Body of pancreas (tissue), 4 donors: ENCODE data around the gene DRC7. TPM values are rescaled to one million over a fixed set of nuclear protein-coding genes. Genes with fewer than 3 reads are reported as not detected.

Experiments used
- ATAC-seq: fragments of 150-250 bp; one replicate; pipeline ENCODE4 v1.9.1; 2016
- DNase-seq, 4 donors: peaks; one replicate each; pipeline ENCODE4 v3.0.0-alpha.2; 2019
- H3K27ac ChIP-seq, 4 donors: fragments of 200-600 bp; sonication (generic); 1 replicate in 3 of 4; 2 replicates in 1 of 4; pipeline versions ENCODE4 v1.5.1 to v1.6.1; 2016 to 2019; ENCODE audit warnings: mild to moderate bottlenecking in 1 of 4, mixed read lengths in 1 of 4, moderate library complexity in 1 of 4
- H3K27me3 ChIP-seq, 2 donors: fragments of 200-600 bp; sonication (generic); one replicate each; pipeline ENCODE4 v1.6.0; 2016; ENCODE audit warnings: mild to moderate bottlenecking in 1 of 2
- H3K36me3 ChIP-seq, 2 donors: fragments of 200-600 bp; sonication (generic); replicated peaks in 1 of 2; 2 replicates each; pipeline ENCODE4 v1.5.1; 2016; ENCODE audit warnings: low read depth in 2 of 2; ENCODE audit not compliant: insufficient read depth in 1 of 2
- H3K4me1 ChIP-seq: fragments of 200-600 bp; sonication (generic); one replicate; pipeline ENCODE4 v1.6.0; 2016
- H3K4me3 ChIP-seq, 2 donors: fragments of 200-600 bp; sonication (generic); 1 replicate in 1 of 2; 2 replicates in 1 of 2; pipeline ENCODE4 v1.5.1; 2016 to 2019
- H3K9me3 ChIP-seq, 3 donors: fragments of 200-600 bp; sonication (generic); 1 replicate in 2 of 3; 2 replicates in 1 of 3; pipeline ENCODE4 v1.5.1; 2016
- CTCF ChIP-seq, 7 experiments: fragments of 450-650 bp in 4 of 7; fragments of 200-600 bp in 3 of 7; sonication (generic) in 3 of 7; IDR thresholded peaks; one replicate each; pipeline ENCODE4 v1.5.1; 2016 to 2019; ENCODE audit warnings: antibody characterized with exemption in 7 of 7
- POLR2A ChIP-seq, 3 donors: fragments of 450-650 bp; IDR thresholded peaks; one replicate each; pipeline ENCODE4 v1.6.1; 2016; ENCODE audit warnings: antibody characterized with exemption in 3 of 3, mild to moderate bottlenecking in 2 of 3
- WGBS, 2 donors: methylation state at CpG; one replicate each; pipeline ENCODE4 v1.1.5; 2017; 5-methylcytosine and 5-hydroxymethylcytosine counted together
- intact Hi-C: fragments of 100-400 bp; cut with DNase I; formaldehyde crosslinking; loops from one replicate; pipeline ENCODE4 v1.15.1; 2023
- total RNA-seq, 2 donors: library from RNA; depleted of rRNA; stranded (reverse); fragments of >200 nt; gene quantifications; one replicate each; pipeline ENCODE4 v1.1.0, GENCODE V29; 2016

The DRC7 gene
- total RNA-seq, 2 donors from 2014 or later: 1.3 TPM; not detected in 1

- intact Hi-C loops: loop anchor here (10.0 kb wide), 1 partner anchor 237 kb away; no protein-coding TSS in a partner anchor
- Histone ChIP-seq H3K4me3 (no peak overlapping the region), H3K27ac (peak overlapping the region in 3 of 4 donors; percentile 44 to 55 (median 48)), H3K36me3 (peaks cover 0 to 8% of the 10 kb centered on the region in 2 donors), H3K27me3 (no peaks in the 10 kb centered on the region), H3K4me1 (peaks cover 8% of the 10 kb centered on the region), H3K9me3 (no peaks in the 10 kb centered on the region)
- no peak for TF ChIP-seq POLR2A (IDR thresholded peaks at IDR 0.05)
- TF ChIP-seq CTCF (IDR thresholded peaks at IDR 0.05): peak; percentile 93 to 99 (median 95)
- ATAC-seq (peak; percentile 91), DNase-seq (peak; percentile 85 to 91 (median 88))
- 0 to 61% methylated on average over 1 to 9 of the region's 11 CpGs for WGBS, 2 donors
Observed at GRCh38 chr16:57757326-57757786, 62.8 kb downstream of the DRC7 start.

DNA sequence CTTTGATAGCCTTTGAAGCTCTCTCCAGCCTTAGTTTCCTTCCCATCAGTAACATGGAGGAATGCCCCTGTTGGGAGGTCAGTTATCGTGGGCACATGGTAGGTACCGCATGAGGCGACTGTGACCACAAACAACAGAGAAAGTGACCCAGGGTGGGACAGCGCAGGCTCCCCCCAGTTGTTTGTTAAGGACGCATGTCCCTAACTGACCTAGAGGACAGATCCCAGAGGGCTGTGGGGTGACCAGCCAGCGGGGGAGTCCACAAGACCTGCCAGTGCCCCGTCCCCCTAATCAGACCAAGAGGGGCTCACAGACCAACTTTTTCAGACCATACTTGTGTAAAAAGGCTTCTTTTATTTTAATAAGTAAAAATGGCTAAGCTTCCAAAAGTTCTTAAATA is 63.3 kb downstream of the DRC7 start:
- peaks cover 0 to 8% of the 10 kb centered on the region in 2 donors for H3K36me3 ChIP-seq
- ATAC-seq (no peak), DNase-seq (no peak)
- no peaks in the 10 kb centered on the region for H3K27me3 ChIP-seq
- peak overlapping the region in 3 of 4 donors; percentile 5 to 48 (median 44) for H3K27ac ChIP-seq
- intact Hi-C loops: loop anchor here (10.0 kb wide), 1 partner anchor 237 kb away; no protein-coding TSS in a partner anchor
- 94% methylated on average over 7 of the region's 7 CpGs for WGBS, 2 donors
- peaks cover 8% of the 10 kb centered on the region for H3K4me1 ChIP-seq
- H3K4me3 ChIP-seq: no peak overlapping the region
- H3K9me3 ChIP-seq: no peaks in the 10 kb centered on the region
- TF ChIP-seq POLR2A (IDR thresholded peaks at IDR 0.05) (no peak), CTCF (IDR thresholded peaks at IDR 0.05) (no peak)

- intact Hi-C loops: loop anchor here (10.0 kb wide), 1 partner anchor 236 kb away; no protein-coding TSS in a partner anchor
- Histone ChIP-seq H3K4me1 (peaks cover 8% of the 10 kb centered on the region), H3K27me3 (no peaks in the 10 kb centered on the region), H3K9me3 (no peaks in the 10 kb centered on the region), H3K4me3 (no peak overlapping the region), H3K27ac (peak overlapping the region in 2 of 4 donors; percentile 5 to 48), H3K36me3 (peaks cover 0 to 8% of the 10 kb centered on the region in 2 donors)
- ATAC-seq: no peak
- no peak for DNase-seq
- 78 to 83% methylated on average over 16 to 26 of the region's 33 CpGs for WGBS, 2 donors
- TF ChIP-seq POLR2A (IDR thresholded peaks at IDR 0.05) (no peak), CTCF (IDR thresholded peaks at IDR 0.05) (no peak)
Observed at GRCh38 chr16:57758331-57759117, 63.9 kb downstream of the DRC7 start.

- H3K27ac ChIP-seq: no peak overlapping the region
- ATAC-seq (no peak), DNase-seq (no peak)
- peaks cover 8% of the 10 kb centered on the region for H3K4me1 ChIP-seq
- no peak overlapping the region for H3K4me3 ChIP-seq
- TF ChIP-seq CTCF (IDR thresholded peaks at IDR 0.05): no peak
- TF ChIP-seq POLR2A (IDR thresholded peaks at IDR 0.05): no peak
- peaks cover 0 to 8% of the 10 kb centered on the region in 2 donors for H3K36me3 ChIP-seq
- intact Hi-C loops: loop anchor here (10.0 kb wide), 1 partner anchor 236 kb away; no protein-coding TSS in a partner anchor
- H3K9me3 ChIP-seq: no peaks in the 10 kb centered on the region
- WGBS, 2 donors: 82 to 92% methylated on average over 5 to 7 of the region's 7 CpGs
- no peaks in the 10 kb centered on the region for H3K27me3 ChIP-seq
Observed at GRCh38 chr16:57759131-57759530, 64.5 kb downstream of the DRC7 start.
